ENCODE results near the gene TBX10. TPM values are rescaled to one million over a fixed set of nuclear protein-coding genes. Genes with fewer than 3 reads are reported as not detected.

TBX10 gene
- total RNA-seq, 3 donors from 2014 or later (not counting 1 experiment from before 2014, with no cell fraction given): not detected

DNA sequence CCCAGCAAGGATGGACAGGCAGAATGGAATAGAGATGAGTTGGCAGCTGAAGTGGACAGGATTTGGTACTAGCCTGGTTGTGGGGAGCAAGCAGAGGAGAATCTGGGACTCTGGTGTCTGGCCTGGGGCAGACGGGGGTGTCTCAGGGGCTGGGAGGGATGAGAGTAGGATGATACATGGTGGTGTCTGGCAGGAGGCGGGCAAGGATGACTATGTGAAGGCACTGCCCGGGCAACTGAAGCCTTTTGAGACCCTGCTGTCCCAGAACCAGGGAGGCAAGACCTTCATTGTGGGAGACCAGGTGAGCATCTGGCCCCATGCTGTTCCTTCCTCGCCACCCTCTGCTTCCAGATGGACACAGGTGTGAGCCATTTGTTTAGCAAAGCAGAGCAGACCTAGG, 53.7 kb downstream of the TBX10 start:
- Mint-ChIP-seq H3K27me3 (ENCODE audit: low read depth in 2 of 2) (no peaks in the 10 kb centered on the region), H3K4me3 (no peak overlapping the region), H3K9me3 (no peaks in the 10 kb centered on the region), H3K4me1 (peaks cover 33 to 55% of the 10 kb centered on the region in 2 donors), H3K27ac (peak overlapping the region; percentile 63 to 88), H3K36me3 (no peaks in the 10 kb centered on the region)
- 92% methylated on average over 4 of the region's 4 CpGs for WGBS (ENCODE audit: insufficient coverage)
- no peak overlapping the region for H3K4me3 ChIP-seq (ENCODE audit: low read length)
- H3K27me3 ChIP-seq (ENCODE audit: control insufficient read depth, insufficient read depth, low read length): no peaks in the 10 kb centered on the region
- TF ChIP-seq, protein P1, sequence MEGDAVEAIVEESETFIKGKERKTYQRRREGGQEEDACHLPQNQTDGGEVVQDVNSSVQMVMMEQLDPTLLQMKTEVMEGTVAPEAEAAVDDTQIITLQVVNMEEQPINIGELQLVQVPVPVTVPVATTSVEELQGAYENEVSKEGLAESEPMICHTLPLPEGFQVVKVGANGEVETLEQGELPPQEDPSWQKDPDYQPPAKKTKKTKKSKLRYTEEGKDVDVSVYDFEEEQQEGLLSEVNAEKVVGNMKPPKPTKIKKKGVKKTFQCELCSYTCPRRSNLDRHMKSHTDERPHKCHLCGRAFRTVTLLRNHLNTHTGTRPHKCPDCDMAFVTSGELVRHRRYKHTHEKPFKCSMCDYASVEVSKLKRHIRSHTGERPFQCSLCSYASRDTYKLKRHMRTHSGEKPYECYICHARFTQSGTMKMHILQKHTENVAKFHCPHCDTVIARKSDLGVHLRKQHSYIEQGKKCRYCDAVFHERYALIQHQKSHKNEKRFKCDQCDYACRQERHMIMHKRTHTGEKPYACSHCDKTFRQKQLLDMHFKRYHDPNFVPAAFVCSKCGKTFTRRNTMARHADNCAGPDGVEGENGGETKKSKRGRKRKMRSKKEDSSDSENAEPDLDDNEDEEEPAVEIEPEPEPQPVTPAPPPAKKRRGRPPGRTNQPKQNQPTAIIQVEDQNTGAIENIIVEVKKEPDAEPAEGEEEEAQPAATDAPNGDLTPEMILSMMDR (IDR thresholded peaks at IDR 0.05): no peak
- no peak for ATAC-seq
- no peaks in the 10 kb centered on the region for H3K9me3 ChIP-seq (ENCODE audit: control insufficient read depth, insufficient read depth, low read length)
- no peak for DNase-seq
- peaks cover 46% of the 10 kb centered on the region for H3K4me1 ChIP-seq (ENCODE audit: control insufficient read depth, insufficient read depth, low read length)
- peak overlapping the region; percentile 13 for H3K27ac ChIP-seq (ENCODE audit: low read length)
- H3K36me3 ChIP-seq (ENCODE audit: control insufficient read depth, insufficient read depth, low read length): no peaks in the 10 kb centered on the region
- intact Hi-C loops (cut with micrococcal nuclease): no loop called here

- intact Hi-C loops (cut with micrococcal nuclease): loop anchor here (5.0 kb wide), 1 partner anchor 72 kb away; no protein-coding TSS in a partner anchor
- WGBS (ENCODE audit: insufficient coverage): 93% methylated on average over 21 of the region's 21 CpGs
- Mint-ChIP-seq H3K36me3 (no peaks in the 10 kb centered on the region), H3K4me3 (peak overlapping the region; percentile 66), H3K9me3 (no peaks in the 10 kb centered on the region), H3K4me1 (peaks cover 38 to 60% of the 10 kb centered on the region in 2 donors), H3K27me3 (ENCODE audit: low read depth in 2 of 2) (no peaks in the 10 kb centered on the region), H3K27ac (peak overlapping the region; percentile 63 to 88)
- H3K27ac ChIP-seq (ENCODE audit: low read length): peak overlapping the region; percentile 80
- ATAC-seq (no peak), DNase-seq (peak in 1 of 2 donors; percentile 42)
- no peak overlapping the region for H3K4me3 ChIP-seq (ENCODE audit: low read length)
- peaks cover 48% of the 10 kb centered on the region for H3K4me1 ChIP-seq (ENCODE audit: control insufficient read depth, insufficient read depth, low read length)
- TF ChIP-seq, protein P1 (IDR thresholded peaks at IDR 0.05): no peak
- no peaks in the 10 kb centered on the region for H3K36me3 ChIP-seq (ENCODE audit: control insufficient read depth, insufficient read depth, low read length)
- no peaks in the 10 kb centered on the region for H3K9me3 ChIP-seq (ENCODE audit: control insufficient read depth, insufficient read depth, low read length)
- H3K27me3 ChIP-seq (ENCODE audit: control insufficient read depth, insufficient read depth, low read length): no peaks in the 10 kb centered on the region
Measured at GRCh38 chr11:67584881-67585873, 54.4 kb downstream of the TBX10 start.

GRCh38 chr11:67584205-67584880, 55.2 kb downstream of the TBX10 start:
- Mint-ChIP-seq H3K4me3 (peak overlapping the region; percentile 75), H3K36me3 (no peaks in the 10 kb centered on the region), H3K27ac (peak overlapping the region; percentile 63 to 88), H3K9me3 (no peaks in the 10 kb centered on the region), H3K4me1 (peaks cover 46 to 69% of the 10 kb centered on the region in 2 donors), H3K27me3 (ENCODE audit: low read depth in 2 of 2) (no peaks in the 10 kb centered on the region)
- no peaks in the 10 kb centered on the region for H3K9me3 ChIP-seq (ENCODE audit: control insufficient read depth, insufficient read depth, low read length)
- peak; percentile 0 to 4 (median 3) for ATAC-seq
- TF ChIP-seq, protein P1 (IDR thresholded peaks at IDR 0.05): no peak
- 28% methylated on average over 30 of the region's 33 CpGs for WGBS (ENCODE audit: insufficient coverage)
- H3K36me3 ChIP-seq (ENCODE audit: control insufficient read depth, insufficient read depth, low read length): no peaks in the 10 kb centered on the region
- peak overlapping the region; percentile 66 for H3K4me3 ChIP-seq (ENCODE audit: low read length)
- peaks cover 56% of the 10 kb centered on the region for H3K4me1 ChIP-seq (ENCODE audit: control insufficient read depth, insufficient read depth, low read length)
- intact Hi-C loops (cut with micrococcal nuclease): loop anchor here (5.0 kb wide), 1 partner anchor 73 kb away; no protein-coding TSS in a partner anchor
- peak overlapping the region; percentile 80 for H3K27ac ChIP-seq (ENCODE audit: low read length)
- no peaks in the 10 kb centered on the region for H3K27me3 ChIP-seq (ENCODE audit: control insufficient read depth, insufficient read depth, low read length)
- peak; percentile 34 to 53 for DNase-seq

Measured in natural killer cell (primary cell).